Measurements from ENCODE around the gene TBX6.

Gene TBX6

DNA sequence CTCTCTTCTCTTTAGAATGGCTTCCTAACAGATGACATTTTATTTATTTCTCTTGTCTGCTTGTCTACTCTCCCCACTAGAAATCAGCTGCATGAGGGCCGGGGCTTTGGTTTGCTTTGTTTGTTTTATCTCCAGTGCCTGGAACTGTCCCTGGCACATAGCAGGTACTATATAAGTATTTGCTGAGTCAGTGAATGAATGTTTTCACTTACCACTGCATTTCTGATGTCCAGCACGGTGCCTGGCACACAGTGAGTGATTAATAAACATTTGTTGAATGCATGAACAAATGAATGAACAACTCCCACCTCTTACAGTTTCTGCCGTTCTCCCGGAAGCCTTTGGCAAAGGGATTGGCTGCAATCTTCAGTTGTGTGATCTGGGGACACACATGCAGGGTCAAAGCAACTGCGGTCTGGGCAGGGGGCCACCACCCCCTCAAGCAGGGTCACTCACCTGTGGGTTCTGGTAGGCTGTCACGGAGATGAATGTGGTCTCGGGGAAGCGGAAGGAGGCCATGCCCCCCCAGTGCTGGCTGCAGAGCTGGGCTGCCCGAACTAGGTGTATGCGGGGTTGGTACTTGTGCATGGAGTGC is 3.4 kb downstream of the TBX6 start:
- TF ChIP-seq, protein P1, sequence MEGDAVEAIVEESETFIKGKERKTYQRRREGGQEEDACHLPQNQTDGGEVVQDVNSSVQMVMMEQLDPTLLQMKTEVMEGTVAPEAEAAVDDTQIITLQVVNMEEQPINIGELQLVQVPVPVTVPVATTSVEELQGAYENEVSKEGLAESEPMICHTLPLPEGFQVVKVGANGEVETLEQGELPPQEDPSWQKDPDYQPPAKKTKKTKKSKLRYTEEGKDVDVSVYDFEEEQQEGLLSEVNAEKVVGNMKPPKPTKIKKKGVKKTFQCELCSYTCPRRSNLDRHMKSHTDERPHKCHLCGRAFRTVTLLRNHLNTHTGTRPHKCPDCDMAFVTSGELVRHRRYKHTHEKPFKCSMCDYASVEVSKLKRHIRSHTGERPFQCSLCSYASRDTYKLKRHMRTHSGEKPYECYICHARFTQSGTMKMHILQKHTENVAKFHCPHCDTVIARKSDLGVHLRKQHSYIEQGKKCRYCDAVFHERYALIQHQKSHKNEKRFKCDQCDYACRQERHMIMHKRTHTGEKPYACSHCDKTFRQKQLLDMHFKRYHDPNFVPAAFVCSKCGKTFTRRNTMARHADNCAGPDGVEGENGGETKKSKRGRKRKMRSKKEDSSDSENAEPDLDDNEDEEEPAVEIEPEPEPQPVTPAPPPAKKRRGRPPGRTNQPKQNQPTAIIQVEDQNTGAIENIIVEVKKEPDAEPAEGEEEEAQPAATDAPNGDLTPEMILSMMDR (conservative IDR thresholded peaks at IDR 0.05; ENCODE audit: low read depth), result no peak
- ChIA-PET POLR2A (ENCODE audit: low non-redundant PET) (no interaction called here), CTCF (no interaction called here)
- DNase-seq (ENCODE audit: low spot score), result no peak
- peak overlapping the region; percentile 79 for H3K27ac ChIP-seq

DNA sequence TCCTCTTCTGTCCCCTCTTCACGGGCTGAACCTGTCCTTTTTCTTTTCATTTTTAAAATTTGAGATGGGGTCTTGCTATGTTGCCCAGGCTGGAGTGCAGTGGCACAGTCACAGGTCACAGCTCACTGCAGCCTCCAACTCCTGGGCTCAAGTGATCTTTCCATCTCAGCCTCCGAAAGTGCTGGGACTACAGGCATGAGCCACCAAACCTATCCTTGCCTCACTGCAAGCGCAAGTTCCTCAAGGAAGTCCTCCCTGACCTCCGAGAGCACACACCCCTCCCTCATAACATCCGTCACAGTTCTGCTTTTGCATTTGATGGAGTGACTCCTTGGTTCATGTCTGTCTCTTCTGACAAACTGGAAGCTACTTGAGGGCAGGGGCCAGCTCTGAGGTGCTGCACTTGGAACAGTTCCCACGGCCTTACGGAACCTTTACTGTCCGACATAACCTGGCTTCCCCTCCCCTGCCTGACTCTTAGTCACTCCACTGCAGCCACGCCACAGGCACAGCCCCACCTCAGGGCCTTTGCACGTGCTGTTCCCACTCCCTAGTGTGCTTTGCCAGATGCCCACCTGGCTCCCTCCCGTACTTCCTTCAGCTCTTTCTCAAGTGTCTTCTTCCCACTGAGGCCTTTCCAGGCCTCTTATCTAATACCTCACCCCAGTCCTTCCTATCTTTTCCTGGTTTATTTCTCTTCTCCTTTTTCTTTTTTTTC is 4.4 kb downstream of the TBX6 start:
- peak overlapping the region; percentile 79 for H3K27ac ChIP-seq
- ChIA-PET POLR2A (ENCODE audit: low non-redundant PET) (no interaction called here), CTCF (no interaction called here)

DNA sequence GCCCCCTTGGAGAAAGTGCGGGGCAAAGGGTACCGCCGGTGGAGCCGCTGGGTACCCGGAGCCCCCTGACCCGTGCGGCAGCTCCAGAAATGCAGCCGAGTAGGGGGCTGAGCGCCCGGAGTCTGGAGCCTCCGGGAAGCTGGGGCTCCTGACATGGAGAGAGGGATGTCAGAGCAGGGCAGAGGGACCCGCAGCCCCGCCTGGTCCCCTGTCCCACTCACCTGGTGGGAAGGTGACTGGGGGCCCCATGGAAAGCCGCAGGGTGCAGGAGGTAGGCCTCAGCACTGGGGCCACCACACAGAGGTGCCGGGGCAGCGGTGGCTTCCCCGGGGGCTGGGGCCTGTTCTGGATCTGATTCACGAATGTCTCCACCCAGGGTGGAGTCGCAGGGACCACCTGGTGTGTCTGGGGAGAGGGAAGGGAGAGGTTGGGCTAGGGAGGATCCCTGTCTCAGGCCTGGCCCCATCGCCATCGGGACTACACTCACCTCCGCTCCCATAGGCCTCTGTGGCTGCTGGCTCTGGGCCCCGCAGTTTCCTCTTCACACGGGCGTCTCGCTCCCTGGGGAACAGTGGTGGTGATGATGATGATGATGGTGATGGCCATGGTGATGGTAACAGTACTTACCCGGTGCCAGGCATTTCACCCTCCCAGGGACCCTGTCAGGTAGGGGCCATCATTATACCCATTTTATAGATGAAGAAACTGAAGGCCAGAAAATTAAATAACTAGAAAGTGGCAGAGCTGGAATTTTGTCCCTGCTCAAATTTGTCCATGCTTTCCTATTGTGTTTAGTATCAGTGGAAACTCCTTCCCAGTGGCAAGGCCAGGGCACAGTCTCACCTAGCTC is 5.2 kb downstream of the TBX6 start:
- ChIA-PET POLR2A (ENCODE audit: low non-redundant PET) (no interaction called here), CTCF (no interaction called here)
- no peak for DNase-seq (ENCODE audit: low spot score)
- peak overlapping the region; percentile 60 for H3K27ac ChIP-seq
- TF ChIP-seq, protein P1 (conservative IDR thresholded peaks at IDR 0.05; ENCODE audit: low read depth), result no peak

More for the DNA sequence above, 4.4 kb downstream of the TBX6 start:
- no peak for DNase-seq (ENCODE audit: low spot score)
- TF ChIP-seq, protein P1 (conservative IDR thresholded peaks at IDR 0.05; ENCODE audit: low read depth), result no peak

DNA sequence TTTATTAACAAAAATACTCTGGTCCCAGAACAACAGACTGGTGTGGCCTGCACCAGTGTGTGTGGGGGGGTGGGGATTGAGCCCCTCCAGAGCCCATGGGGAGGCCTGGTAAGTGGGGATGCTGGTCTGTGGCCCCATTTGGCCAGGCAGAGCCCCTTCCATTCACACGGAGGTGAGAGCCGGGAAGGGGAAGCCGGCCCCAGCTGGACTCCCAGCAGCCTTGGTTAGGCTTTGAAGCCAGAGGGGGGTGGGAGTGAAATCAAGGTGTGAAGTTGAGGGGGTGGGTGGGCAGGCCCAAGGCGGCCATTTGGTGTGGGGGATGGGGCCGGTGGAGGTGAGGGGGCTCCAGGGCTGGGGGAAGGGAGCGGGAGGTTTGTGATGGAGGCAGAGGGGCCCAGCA is 5.9 kb downstream of the TBX6 start:
- POLR2A ChIA-PET (ENCODE audit: low non-redundant PET), result no interaction called here
- DNase-seq (ENCODE audit: low spot score), result no peak
- CTCF ChIA-PET, result interaction anchor here (0.6 kb wide), 1 partner anchor 29 kb away, joined by 3 read pairs; no protein-coding TSS in a partner anchor
- TF ChIP-seq, protein P1 (conservative IDR thresholded peaks at IDR 0.05; ENCODE audit: low read depth), result no peak
- H3K27ac ChIP-seq, result peak overlapping the region; percentile 60

DNA sequence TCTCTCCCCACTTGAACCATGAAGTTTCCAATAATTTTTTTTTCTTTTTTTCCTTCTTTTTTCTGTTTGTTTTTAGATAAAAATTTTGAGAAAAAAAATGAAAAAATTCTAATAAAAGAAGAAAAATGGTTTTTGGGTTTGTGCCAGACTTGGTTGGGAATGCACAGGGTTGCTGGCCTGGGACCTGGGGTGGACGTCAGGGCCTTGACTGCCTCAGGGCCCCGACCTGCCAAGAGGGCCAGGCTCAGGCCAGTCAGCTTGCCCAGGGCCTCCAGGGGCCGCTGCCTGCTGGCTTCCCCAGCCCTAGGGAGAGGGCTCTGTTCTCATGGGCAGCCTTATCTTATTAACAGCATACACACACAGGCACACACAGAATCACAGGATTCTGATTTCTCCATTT is 6.5 kb downstream of the TBX6 start:
- ChIA-PET CTCF (interaction anchor here (0.6 kb wide), 1 partner anchor 30 kb away, joined by 3 read pairs; no protein-coding TSS in a partner anchor), POLR2A (ENCODE audit: low non-redundant PET) (no interaction called here)
- TF ChIP-seq, protein P1 (conservative IDR thresholded peaks at IDR 0.05; ENCODE audit: low read depth), result no peak
- peak overlapping the region; percentile 60 for H3K27ac ChIP-seq
- no peak for DNase-seq (ENCODE audit: low spot score)

DNA sequence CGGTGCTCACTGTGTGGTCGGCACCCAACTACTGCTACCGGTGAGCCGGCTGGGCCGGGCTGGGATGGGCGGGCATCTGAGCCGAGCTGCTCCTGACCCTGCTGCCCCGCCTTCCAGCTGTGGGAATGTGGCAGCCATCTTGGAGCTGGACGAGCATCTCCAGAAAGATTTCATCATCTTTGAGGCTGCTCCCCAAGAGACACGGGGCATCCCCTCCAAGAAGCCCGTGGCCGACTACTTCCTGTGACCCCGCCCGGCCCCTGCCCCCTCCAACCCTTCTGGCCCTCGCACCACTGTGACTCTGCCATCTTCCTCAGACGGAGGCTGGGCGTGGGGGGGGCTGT is 6.9 kb downstream of the TBX6 start:
- peak overlapping the region; percentile 60 for H3K27ac ChIP-seq
- CTCF ChIA-PET, result no interaction called here
- POLR2A ChIA-PET (ENCODE audit: low non-redundant PET), result no interaction called here
- TF ChIP-seq, protein P1 (conservative IDR thresholded peaks at IDR 0.05; ENCODE audit: low read depth), result no peak
- no peak for DNase-seq (ENCODE audit: low spot score)

Data from RWPE1 (cell line).